HG02973 (cell line): Measurements from ENCODE around the gene ATOSB.

Source experiments
- ATAC-seq: cut with Tn5 transposase; IDR thresholded peaks from one replicate; pipeline ENCODE4 v1.9.1; 2021; ENCODE audit warnings: moderate library complexity; ENCODE audit not compliant: unreplicated experiment

ATOSB gene

DNA sequence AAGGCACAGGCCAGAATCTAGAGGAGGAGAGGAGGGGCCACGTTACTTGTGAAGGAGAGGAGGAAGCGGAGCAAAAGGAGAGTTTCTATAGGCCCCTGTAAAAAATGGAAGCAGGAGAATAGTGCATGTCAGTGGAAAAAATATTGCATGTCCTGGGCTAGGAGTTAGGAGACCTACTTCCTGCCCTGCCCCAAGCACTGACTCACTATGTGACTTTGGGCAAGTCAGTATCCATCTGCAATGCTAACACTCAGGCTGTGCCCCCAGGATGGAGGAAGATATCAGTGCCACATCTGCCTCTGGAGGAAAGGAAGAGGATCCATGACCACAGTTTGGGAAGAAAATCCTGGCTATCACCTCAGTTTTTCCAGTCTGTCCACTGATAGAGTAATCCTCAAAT lies 26.2 kb downstream of the ATOSB start:
- ATAC-seq: no peak

DNA sequence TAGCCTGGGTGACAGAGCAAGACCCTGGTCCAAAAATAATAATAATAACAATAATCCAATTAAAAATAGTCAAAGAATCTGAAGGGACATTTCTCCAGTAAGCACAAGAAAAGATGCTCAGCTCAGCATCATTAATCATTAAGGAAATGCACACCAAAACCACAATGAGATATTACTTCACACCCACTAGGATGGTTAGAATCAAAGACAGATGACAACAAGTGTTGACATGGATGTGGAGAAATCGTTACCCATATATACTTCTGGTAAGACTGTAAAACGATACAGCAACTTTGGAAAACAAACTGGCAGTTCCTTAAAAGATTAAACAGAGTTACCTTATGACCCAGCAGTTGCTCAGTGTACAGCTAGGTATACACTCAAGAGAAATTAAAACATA lies 30.6 kb downstream of the ATOSB start:
- ATAC-seq: no peak

DNA sequence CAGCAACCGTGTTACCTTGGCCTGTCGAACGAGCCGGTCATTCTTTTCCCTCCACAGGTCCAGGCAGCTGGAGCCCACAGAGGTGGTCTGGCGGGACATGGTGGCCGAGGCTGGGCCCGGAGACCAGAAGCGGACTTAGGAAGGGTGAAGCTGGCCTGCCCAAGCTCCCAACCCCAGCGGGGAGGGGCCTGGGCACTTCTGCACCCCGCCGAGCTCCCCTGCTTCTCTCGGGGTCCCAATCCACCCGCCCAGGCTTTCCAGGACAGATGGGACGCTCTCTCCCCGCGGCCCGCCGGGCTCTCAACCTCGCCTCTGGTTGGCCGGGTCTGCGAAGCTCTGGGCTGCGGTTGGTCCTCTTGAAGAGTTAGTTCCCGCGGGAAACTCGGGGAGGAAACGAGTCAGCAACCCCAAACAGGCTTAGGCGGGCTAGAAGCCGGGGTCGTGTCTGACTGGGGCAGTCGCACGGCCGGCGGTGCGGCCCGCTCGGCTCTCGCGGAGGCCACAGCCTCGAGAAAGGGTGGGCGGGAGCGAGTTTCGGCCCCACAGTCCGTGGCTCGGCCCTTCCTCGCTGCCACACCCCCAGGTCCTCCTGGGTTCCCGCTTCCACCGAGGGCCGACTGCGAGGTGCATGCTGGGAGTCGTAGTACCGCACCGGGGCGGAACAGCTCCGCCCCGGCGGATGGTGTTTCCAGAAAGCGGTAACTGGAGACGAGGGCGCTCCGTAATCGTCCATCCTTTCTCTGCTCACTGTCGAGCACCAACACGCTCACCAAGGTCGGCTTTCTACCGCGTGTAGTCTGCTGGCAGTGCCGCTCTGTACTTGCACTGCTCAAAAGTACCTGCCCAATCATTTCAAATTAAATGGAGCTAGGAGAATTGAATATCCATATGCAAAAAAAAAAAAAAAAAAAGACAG lies 36.0 kb downstream of the ATOSB start, which contains the start of gene FANCG:
Gene FANCG (minus strand): TSS at position 517 of the 916 bp plus-strand sequence. CDS start 418 bp downstream, at position 99.
- ATAC-seq: peak; percentile 85

DNA sequence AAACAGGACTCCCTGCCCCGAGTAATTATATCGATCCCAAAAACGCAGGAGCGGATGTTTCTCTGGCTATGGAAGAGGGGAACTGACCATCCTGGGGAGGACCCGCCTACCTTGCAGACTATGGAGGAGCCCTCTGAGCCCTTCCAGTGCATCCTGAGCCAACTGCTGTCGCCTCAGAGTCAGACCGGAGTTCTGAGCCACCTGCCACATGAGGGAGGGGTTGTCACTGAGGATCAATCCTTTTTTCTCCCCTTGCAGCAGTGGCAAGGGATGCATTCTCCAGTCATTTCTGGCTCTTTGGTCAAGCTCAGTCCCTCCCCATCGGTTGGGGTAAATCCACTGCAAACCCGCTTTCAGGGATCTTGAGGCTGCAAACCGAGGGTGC lies 36.6 kb downstream of the ATOSB start:
- peak; percentile 1 for ATAC-seq

DNA sequence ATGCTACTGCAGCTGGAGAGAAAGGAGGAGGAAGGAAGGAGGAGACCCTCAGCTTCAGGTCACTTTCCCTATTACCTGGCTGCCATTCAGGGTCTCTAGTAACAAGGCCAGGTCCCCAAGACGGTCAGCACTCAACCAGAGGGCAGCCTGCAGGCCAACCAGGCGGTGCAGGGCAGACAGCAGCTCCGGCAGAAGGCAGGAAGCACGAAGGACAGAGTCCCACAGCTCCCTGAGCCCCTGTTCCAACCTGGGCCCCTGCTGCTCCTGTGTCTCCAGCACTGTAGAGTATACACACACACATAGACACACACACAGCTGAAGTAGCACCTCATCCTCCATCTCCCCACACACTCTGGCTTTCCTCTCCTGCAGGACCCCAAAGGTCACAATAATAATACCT lies 37.6 kb downstream of the ATOSB start:
- ATAC-seq: no peak

DNA sequence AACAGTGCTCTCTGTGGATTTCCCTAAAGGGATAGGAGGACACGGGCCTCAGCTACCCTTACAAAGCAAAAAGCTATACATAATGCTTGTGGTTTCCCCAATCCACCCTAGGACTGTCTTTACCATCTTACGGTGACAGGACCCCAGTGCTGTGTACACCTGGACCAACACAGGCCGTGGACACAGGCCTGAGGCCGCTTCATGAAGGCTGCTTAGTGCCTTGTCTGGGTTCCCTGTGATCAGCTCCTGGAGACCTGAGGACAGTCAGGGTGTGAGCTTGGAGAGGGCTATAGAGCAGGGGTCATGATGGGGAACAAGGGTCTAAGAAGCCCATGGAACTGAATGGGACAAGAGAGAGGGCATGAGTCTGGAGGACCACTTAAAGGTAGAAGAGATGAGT lies 38.8 kb downstream of the ATOSB start:
- no peak for ATAC-seq

DNA sequence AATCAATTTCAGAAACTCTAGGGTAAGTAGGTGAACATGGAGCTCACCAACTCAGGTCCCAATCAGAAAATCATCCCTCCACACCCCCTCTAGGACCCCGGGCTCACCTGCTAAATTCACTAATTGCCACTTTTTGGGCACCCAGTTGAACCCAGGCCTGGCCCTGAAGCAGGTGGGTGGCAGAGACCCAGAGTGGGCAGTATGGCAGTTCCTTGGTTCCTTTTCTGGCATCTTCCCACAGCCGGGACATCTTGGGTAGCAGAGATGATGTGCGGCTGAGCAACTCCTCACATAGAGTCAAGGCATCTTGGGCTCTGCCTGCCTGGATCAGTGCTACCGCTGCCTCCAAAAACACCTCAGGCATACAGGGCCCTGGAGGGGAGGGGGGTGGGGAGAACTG lies 40.3 kb downstream of the ATOSB start:
- ATAC-seq: no peak

DNA sequence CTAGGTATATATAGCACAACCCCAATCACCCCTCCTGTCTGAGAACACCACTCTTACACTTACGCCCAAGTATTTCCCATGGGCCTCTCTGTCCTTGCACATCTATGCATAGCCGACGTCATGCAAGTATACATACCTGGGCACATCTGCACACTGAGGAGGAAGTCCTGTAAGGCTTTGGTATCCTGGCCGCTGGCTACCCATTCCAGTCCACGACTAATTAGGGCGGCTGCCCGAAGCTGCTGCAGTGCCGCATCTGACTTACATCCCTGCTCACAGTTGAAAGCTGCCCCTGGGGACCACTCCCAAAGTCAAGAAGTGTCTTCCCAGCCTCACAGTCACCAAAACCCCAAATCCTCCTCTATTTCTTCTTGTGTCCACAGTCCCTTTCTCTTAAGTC lies 40.9 kb downstream of the ATOSB start:
- ATAC-seq: no peak

DNA sequence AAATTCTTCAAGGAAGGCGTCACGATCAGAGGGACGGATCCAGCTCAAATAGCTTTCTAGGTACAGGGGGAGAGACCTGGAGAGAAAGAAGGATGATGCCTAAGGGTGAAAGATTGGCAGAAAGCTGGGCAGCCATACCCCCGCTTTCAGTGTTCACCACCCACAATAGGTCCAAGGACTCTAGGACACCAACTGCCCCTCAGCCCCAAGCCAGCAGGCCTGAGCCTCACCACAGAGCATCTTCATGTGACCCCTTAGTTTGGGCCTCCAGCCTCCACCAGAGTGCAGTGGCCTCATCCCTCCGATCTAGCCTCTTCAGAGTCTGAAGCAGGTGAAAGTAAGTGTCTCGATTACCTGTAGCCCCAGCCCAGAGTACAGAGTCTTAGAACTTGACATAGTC lies 41.5 kb downstream of the ATOSB start:
- no peak for ATAC-seq

DNA sequence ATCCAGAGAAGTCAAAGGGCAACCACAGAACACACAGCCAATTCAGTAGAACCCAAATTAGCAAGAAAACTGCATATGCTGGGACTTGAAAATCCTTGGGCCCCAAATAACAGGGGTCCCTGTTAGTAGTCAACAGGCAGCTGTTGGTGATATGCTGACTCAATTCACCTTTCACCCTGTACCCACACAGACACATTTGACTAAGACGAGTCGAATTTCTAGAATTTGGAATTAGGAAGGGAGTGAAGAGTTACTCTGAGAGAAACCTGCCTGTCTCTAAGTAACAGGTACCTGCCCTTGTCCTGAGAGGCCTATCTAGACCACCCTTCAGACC lies 42.4 kb downstream of the ATOSB start:
- no peak for ATAC-seq

DNA sequence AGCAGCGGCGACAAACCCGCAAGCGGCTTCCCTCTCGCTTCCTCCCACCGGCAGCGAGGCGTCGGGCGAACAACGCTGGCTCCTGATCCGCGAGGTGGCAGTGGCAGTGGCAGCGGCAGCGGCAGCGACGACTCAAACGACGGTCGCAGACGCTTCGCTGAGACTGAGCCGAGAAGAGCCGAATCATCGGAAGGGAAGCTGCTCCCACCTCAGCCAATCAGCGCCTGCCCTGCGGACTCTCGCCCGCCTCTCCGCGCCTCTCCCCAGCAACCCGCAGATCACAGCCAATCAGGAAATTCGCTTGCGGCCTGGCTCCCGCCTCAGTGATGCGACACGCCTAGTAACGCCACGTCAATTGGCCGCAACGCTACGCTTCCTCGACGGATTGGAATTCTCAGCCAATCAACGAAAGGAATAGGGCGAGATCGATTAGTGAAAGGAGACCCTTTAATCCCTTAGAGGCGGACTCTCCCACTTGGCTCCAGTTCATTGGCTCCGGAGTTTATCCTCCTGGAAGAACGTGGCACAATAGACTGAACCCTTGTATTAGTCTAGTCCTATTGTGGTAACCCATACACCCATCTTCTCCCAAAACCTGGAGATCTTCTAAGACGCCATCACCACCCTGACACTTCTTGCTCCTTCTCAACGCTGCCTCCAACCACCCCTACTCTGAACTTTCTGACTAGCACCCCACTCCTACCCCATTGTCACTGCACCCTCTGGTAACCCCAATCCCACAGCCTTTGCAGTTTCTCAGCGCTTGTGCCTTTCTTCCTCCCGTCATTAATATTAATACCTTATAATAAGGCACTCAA lies 43.0 kb downstream of the ATOSB start, which contains the start of gene VCP:
Gene VCP (minus strand): TSS at position 165 of the 818 bp plus-strand sequence. CDS start 272 bp downstream, outside the sequence.
- peak; percentile 80 for ATAC-seq

DNA sequence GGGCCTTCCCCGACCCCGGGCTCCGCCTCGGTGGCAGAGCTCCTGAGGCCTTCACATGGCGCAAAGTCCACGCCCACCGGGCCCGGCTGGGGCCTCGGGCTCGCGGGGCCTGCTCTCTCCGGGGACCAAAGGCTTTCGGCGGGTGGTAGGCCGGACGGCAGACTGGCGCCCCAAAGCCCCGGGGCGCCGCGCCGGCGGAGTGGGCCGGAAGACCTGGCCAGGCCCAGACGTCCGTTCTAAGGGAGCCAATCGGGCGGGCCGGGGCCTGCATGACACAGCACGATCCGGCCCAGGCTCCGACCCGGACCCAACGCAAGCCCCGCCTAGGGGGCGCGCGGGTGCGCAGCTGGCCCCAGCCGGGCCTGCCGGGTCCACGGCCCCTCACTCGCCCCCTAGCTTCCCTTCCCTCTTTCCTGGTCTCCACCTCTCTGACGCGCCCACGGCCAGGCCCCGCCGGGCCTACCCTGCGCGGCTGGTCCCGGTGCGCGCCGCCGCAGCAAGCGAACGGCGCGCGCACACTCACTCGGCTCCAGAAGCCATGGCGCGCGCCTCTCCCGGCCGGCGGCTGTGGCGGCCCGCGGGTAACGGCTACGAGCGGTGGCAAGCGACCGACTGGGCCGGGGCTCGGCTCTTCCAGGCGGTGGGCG lies 43.7 kb downstream of the ATOSB start:
- ATAC-seq: peak; percentile 48

DNA sequence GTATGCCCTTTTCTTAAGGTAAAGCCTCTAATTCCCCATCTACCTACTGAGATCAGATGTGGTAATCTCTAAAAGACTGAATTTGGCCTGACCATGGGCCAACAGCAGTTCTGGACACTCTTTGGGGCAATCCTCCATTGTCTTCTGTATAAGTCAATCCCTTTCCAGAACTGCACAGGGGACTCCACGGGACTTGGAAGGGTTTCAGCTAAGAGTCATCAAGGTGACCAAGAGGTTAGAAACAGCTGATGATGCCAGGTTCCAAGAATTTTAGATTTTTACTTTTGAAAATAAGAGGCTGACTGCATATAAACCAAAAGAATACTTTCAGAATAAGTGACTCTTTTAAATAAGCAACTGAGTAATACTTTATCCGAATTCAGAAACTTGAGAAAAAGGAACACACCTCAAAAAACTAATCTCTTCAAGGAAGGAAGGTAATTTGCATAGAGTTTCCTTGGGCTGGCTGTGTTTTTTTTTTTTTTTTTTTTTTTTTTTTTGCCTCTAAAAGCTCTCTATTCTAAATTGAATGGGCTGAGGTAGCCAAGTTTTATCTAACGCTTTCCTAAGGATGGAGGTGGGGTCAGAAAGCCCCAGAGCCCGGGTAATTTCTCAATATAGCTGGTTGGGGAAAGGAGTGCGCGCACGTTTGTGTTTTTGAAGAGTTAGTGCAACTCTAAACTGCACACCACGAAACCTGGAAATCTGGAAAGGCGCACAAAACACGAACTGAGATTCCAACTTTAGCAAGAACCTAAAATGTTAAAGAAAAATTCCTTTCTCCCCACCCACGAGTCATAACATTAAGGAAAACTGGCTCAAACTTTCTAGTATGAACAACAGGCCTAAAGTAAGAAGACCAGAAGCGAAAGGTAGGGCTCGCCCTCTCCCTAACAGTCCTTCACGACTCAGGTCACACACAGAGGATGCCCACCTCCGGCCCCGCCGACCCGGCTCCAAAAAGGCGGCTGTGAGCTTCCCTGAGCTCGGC lies 44.5 kb downstream of the ATOSB start:
- ATAC-seq: no peak

DNA sequence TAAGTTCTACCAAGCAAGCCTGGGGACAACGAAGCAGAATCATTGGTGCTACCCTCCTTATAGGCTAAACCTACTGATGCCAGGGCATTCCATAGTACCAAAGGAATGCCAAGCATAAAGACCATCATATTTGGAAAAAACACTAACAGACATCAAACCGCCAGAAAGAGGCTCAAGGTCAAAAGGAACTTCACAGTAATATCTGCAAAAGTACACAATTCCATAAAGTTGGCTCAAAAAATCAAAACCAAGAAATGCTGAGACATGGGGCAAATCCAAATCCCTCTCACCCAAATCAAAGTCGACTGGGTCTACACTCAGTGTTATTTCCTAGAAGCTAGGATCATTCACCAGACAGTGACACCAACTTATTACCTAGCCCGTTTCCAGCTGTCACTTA lies 46.6 kb downstream of the ATOSB start:
- ATAC-seq: no peak

DNA sequence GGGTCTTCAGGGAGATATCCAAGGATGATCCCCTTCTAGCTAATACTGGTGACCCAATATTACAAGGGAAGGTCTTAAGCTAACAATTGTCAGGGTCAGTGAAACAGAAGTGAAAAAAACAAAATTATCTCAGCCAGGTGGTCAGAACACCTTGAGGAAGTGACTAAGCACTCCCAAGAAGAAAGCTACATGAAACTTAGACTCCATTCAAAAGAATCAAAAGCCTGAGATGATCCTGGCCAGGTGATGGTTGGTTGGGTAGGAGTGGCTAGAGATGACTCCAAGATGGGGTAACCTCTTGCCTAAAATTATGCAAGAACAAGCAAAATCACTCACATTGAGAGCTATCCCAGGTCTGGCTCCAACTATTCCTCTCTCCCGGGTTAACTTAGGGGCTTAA lies 48.6 kb downstream of the ATOSB start:
- ATAC-seq: no peak

DNA sequence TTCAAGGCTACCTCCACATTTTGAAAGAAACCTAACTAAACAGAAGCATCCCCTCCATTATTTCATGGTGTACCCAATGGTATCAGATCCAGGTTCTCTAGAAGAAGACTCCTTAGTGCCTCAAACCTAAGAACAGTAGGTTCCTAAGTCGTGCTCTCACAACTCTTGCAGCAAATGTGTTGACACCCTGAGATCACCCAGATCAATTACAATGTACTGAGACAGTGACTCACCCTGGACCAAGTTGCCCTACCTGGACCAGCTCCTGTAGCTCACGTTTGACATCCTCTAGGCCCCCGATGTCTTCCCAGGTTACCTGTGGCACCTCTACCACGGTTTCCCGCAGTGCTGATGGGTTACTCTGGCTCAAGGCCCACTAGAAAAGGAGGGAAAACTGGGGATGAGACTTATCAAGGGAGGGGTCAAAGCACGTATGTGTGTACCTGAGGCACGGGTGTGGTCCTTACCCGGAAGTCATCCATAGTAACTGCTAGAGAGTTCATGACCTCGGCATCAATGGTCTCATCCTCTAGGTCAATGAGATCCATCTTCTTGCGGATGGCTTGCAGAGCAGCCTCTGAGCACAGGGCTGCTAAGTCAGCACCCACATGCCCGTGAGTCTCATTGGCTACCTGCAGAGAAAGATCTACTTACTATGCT lies 55.0 kb downstream of the ATOSB start:
- no peak for ATAC-seq

DNA sequence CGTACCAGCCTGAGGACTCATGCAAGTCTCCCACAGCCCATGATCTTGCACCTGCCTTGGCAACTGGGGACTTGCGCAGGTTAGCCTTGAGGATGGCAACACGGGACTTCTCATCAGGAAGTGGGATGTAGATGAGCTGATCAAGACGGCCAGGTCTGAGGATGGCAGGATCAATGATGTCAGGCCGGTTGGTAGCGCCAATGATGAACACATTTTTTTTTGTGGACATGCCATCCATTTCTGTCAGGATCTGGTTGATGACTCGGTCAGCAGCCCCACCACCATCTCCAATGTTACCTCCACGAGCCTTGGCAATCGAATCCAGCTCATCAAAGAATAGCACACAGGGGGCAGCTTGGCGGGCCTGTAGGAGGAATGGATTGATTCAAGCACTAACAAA lies 56.2 kb downstream of the ATOSB start:
- no peak for ATAC-seq

DNA sequence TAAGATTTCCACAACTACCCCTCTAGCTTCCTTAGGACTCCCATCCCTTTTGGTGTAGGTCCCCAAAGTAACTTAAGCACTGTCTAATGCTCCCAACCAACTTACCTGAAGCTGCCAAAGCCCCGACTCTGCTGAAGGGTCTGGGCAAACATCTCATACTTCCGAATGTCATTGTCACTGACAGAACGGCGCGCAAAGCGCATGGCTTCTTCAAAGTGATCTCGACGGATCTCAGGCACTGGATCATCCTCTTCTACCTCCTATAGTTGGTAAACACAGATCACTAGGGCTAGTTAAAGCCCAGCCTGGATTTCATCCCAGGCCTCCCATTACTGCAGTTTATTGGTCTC lies 58.4 kb downstream of the ATOSB start:
- no peak for ATAC-seq

DNA sequence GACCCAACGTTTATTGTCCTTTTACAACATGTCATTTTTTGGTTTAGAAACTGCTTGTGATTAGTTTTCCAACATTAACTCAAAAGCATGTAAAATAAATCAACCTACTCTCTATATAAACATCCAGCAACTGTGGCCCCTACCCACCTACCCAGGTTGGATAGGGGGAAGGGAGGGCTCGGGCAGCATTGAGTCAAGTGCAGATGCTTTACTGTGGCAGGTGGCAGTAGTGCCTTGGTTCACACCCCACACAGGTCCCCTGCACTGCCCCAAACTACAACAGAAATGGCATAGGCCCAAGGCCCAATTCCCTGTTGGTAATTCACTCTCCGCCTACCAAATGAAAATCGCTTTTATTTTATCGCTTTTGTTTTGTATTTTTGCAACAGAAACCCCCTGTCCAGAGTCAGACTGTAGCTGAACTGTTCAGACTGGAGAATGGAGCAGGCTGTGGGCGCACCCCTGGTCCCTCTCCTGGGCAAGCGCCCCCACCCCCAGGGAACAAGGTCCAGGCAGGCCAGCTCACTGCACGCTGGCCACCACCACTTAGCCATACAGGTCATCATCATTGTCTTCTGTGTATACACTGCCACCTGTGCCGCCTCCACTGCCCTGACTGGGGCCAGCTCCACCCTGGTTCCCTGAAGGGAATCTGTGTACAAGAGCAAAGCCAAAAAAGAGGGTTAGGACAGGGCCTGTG lies 58.9 kb downstream of the ATOSB start:
- ATAC-seq: no peak
